HG02798 (cell line): ENCODE data around the gene TSPAN9.

Experiments
- ATAC-seq: cut with Tn5 transposase; IDR thresholded peaks from one replicate; pipeline ENCODE4 v1.9.1; 2021; ENCODE audit warnings: mild to moderate bottlenecking; ENCODE audit not compliant: unreplicated experiment, poor library complexity

Gene TSPAN9

GRCh38 chr12:3317841-3318501 is 240.8 kb downstream of the TSPAN9 start:
- ATAC-seq: no peak

- no peak for ATAC-seq
Measured at GRCh38 chr12:3319723-3320492, 242.7 kb downstream of the TSPAN9 start.

GRCh38 chr12:3320881-3321509 is 243.8 kb downstream of the TSPAN9 start:
- no peak for ATAC-seq

- ATAC-seq: no peak
Measured at GRCh38 chr12:3321881-3322280, 244.7 kb downstream of the TSPAN9 start.

GRCh38 chr12:3323002-3323685 is 246.0 kb downstream of the TSPAN9 start:
- ATAC-seq: no peak

DNA sequence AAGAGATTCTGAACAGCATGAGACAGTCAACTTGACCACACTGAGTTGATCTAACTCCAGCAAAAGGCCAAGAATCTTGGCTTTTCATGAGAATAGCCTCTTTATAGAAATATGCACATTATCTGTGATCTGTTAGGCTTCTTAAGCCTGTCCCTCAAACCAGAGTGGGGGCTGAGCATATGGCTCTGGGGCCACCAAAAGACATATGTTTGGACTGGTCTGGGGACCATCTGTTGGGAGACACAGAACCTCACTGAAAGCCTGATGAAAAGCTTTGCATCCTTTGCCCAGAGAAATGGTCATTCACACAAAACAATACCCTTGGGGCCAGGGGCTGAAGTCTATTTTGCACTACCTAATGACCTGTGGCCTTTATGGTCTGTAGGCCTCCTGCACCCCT is 248.6 kb downstream of the TSPAN9 start:
- ATAC-seq: no peak

DNA sequence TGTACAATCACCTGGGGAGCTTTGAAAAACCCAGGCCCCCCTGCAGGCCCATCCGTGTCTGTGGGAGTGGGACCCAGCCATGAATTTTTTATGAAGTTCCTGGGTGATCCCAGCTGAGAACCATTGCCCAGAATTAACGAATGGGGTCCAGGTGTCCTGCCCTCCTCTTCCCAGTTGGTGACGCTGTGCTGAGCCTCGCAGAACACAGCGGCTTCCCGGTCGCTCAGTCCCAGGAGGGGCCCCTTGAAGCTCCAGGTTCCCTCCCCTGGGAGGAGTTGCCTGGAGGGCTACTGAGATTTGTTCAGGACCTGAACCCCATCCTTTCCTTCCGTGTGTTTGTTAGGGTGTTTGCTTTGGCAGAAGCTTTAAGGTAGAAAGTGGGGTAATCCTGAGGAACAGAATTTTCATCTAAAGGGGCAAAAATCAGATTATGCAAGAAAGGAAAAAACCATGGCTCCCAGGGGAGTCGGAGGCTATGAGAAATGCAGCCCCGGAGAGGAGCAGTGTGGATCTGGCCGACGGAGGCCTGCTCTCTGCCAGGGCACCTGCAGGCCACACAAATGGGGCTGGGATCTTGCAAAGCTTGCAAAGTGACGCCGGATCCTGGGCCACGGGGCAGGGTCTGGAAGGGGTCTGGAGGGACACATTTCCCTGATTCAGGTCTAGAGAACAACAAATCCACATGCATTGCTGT is 249.1 kb downstream of the TSPAN9 start:
- ATAC-seq: no peak

DNA sequence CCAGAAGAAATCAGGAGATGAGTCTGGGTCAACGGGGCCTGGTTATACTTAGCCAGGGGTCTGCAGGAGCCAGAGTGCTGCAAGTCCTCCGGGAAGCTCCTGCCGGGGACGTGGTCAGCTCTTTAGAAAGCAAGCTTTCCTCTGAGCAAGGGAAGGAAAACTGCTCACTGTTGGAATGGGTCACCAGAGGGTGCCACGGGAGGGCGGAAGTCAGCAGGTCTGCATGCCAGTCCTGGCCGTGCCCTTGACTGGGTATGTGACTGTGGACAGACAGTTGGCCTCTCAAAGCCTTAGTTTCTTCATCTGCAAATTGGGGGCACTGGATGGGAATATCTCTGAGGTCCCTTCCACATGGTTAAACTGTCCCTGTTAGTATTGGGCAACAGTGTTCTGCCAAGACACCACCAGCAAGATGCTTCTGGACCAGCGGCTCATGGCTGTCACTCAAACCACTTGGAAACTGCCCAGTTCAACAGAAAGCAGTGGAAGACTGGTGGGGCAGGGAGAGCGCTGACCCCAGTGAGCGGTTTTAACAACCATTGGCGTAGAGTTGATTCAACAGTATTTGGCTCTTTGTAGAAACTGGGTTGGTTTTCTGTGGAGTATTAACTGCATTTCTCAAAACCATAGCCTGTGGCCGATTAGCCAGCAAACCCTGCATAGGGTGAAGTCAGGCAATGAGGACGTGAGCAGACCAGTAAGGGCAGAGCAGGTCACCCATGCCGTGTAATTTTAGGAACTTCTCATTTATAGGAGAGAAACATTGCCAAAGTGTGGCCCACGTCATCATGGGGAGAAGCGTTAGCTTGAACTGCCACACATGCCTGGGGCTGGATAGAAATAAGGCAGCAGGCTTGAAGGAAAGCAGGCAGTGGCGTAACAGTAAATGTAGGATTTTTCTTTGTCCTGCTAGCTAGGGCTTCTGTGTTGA is 249.9 kb downstream of the TSPAN9 start:
- ATAC-seq: no peak

DNA sequence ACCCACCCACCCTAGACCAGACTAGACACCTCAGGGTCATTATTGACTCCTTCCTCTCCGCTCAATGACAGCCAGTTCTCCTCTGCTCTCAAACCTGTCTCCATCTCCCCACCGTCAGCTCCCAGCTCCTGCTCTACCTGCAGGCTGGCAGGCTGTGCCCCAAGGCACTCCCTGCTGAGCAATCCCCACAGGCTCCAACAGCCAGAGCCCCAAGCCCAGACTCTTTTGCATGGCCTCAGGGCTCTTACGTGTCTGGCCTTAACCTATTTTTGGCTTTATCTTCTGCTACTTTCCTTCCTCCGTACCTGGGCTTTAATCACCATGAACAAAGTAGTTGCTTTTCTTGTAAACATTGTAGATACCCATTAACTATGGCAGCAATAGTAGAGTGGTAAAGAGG is 250.9 kb downstream of the TSPAN9 start:
- ATAC-seq: no peak

DNA sequence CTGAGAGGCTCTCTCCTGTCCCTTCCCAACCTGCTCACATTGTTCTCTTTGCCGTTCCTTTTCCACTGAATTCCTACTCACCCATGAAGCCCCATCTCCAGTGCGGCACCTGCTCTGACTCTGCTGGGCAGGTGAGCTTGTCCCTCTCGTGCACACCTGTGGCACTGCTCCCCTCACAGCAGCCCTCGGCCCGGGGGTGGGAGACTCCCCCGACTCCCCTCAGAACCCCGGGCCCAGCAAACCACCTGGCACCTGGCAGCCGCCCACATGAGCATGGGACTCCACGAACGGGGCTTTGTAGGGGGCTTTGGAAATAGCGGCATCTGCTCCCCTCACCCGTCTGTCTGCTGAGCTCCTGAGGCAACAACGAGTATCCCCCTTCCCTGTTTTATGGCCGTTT is 251.4 kb downstream of the TSPAN9 start:
- ATAC-seq: no peak

GRCh38 chr12:3329361-3329760 is 252.2 kb downstream of the TSPAN9 start:
- no peak for ATAC-seq

- no peak for ATAC-seq
Measured at GRCh38 chr12:3330976-3331510, 253.9 kb downstream of the TSPAN9 start.

DNA sequence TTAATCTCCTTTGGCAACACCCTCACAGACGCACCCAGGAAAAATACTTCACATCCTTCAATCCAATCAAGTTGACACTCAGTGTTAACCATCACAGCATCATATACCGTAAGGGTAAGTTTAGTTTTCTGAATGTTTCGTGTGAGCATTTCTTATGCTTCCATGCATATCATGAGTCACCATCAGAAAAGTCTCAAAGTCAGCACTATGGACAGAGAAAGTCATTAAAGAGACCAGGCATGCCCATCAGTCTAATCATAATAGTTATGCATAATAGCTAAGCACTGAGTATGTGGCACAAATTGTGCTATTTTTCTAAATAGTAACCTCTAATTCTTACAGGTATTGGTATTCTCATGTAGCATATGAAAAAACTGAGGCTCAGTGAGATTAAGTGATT is 255.0 kb downstream of the TSPAN9 start:
- no peak for ATAC-seq

DNA sequence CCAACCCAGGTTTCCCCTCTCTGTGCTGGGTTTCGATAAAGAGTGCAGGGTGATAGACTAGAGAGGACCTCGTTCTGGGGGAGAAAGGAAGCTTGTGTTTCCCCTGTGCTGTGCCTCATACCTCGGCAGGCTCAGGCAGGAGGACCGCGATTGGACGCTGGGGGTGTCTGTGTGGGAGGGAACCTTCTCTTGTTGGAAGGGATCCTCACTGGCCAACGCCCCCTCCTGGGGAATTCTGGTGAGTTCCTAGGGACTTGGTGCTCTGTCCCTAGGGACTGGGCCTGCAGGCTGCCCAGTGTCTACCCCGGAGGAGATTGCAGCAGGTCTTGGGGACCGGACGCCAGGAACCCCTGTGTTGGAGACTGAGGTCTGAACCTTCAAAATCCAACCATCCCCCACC is 256.4 kb downstream of the TSPAN9 start:
- no peak for ATAC-seq

GRCh38 chr12:3333991-3334391 is 256.8 kb downstream of the TSPAN9 start:
- ATAC-seq: no peak

DNA sequence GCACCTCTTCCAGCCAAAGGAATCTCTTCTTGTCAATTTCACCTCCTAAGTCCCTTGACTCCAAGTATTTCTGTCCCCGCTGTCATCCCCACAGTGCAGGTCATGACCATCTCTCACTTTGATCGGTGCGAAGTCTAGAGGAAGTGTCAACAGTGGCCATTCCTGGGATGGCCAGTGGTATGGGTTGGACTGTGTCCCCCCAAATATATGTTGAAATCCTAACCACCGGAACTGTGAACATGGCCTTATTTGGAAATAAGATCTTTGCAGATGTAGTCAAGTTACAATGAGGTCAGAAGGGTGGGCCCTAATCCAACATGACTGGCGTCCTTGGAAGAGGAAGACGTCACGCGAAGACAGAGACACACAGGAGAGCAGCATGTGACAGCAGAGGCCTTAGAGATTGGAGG is 257.9 kb downstream of the TSPAN9 start:
- ATAC-seq: no peak
